ENCODE data around the gene GALNT2.

GALNT2 gene

DNA sequence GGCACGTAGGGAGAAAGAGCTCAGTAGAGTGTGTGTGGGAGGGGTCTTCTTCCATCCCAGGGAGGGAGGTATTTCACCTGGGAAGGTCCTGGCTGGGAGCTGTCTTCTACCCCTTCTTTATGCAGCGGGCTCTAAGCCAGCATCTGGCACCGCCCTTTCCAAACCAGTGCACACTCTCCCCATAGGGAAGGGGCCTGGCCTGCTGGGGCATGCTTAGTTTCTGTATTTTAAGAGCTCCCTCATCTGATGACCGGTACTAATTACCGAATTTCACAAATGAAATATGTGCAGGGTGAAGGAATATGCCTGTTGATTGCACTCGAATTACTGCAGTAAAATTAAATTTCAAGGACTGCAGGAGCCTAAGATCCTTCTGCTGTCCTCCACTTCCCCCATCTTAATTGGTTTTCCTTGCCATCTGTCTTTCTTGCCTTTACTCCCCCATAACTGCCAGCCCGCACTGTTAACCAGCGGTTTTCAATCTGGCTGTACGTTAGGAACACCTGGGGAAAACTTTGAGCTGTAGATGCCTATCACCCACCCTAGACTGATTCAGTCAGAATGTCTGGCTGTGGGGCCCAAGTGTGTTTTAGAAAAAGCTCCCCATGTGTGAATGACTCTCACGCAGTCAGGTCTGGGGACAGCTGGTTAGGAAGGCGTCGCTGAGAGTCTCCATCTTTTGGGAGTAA, 20.1 kb downstream of the GALNT2 start:
- no peaks in the 10 kb centered on the region for H3K36me3 ChIP-seq (ENCODE audit: control insufficient read depth, insufficient read depth, low read length)
- no peak overlapping the region for H3K27ac ChIP-seq
- H3K27me3 ChIP-seq (ENCODE audit: control insufficient read depth, insufficient read depth, low read length), result no peaks in the 10 kb centered on the region
- no peak overlapping the region for H2AFZ ChIP-seq
- TF ChIP-seq, protein P1, sequence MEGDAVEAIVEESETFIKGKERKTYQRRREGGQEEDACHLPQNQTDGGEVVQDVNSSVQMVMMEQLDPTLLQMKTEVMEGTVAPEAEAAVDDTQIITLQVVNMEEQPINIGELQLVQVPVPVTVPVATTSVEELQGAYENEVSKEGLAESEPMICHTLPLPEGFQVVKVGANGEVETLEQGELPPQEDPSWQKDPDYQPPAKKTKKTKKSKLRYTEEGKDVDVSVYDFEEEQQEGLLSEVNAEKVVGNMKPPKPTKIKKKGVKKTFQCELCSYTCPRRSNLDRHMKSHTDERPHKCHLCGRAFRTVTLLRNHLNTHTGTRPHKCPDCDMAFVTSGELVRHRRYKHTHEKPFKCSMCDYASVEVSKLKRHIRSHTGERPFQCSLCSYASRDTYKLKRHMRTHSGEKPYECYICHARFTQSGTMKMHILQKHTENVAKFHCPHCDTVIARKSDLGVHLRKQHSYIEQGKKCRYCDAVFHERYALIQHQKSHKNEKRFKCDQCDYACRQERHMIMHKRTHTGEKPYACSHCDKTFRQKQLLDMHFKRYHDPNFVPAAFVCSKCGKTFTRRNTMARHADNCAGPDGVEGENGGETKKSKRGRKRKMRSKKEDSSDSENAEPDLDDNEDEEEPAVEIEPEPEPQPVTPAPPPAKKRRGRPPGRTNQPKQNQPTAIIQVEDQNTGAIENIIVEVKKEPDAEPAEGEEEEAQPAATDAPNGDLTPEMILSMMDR (IDR thresholded peaks at IDR 0.05), result no peak
- H3K9ac ChIP-seq, result no peak overlapping the region
- no peaks in the 10 kb centered on the region for H3K9me3 ChIP-seq (ENCODE audit: control insufficient read depth, low read length)
- H3K4me1 ChIP-seq, result no peaks in the 10 kb centered on the region
- peaks cover 14% of the 10 kb centered on the region for H3K79me2 ChIP-seq
- H3K4me3 ChIP-seq (ENCODE audit: low read depth, low read length), result no peak overlapping the region
- H3K4me2 ChIP-seq (ENCODE audit: low read length), result no peak overlapping the region

DNA sequence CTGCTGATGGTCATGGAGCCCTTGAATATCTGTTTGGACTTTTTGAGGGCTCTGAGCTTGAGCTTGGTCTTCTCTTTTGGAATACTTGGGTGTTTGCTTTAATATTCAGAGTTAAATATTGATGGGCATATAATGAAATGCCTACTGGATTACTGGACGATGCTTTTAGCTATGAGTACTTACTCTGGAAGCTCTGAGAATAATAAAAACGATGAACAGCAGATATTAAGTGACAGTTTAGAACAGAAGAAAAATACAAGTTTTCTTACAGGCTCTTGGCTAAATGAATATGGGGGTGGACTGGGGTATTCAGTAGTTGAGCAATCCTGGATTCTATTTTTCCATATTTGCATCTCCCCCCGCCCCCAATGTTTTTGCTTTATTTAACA, 20.7 kb downstream of the GALNT2 start:
- Histone ChIP-seq H2AFZ (no peak overlapping the region), H3K79me2 (peaks cover 9% of the 10 kb centered on the region), H3K4me3 (ENCODE audit: low read depth, low read length) (no peak overlapping the region), H3K4me1 (no peaks in the 10 kb centered on the region), H3K27me3 (ENCODE audit: control insufficient read depth, insufficient read depth, low read length) (no peaks in the 10 kb centered on the region), H3K9ac (no peak overlapping the region), H3K36me3 (ENCODE audit: control insufficient read depth, insufficient read depth, low read length) (no peaks in the 10 kb centered on the region), H3K4me2 (ENCODE audit: low read length) (no peak overlapping the region), H3K9me3 (ENCODE audit: control insufficient read depth, low read length) (no peaks in the 10 kb centered on the region), H3K27ac (no peak overlapping the region)
- TF ChIP-seq, protein P1 (IDR thresholded peaks at IDR 0.05), result no peak

DNA sequence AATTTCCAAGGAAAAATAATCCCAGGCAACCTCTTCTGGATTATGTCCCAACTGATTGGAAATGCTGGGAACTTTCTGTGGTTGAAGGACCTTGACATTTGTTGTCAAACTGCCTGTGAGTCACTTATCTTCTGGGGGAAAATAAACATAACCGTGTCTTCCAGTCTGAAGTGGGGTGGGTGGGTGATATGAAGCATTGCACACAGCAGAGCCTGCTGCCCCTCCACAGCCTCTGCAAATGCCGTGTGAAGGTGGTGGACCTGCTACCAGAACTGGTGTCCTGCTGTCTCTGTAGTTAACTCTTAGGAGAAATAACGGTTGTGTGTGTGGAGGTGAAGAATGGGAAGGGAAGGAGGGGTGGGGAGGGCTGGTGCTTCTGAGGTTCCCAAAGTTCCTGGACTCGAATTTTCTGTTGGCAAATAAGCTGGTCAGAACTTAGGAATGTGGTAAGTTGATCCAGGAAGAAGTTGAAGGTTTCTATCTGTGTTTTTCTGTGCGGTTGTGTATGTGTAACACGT, 23.2 kb downstream of the GALNT2 start:
- peaks cover 10% of the 10 kb centered on the region for H3K79me2 ChIP-seq
- H3K36me3 ChIP-seq (ENCODE audit: control insufficient read depth, insufficient read depth, low read length), result no peaks in the 10 kb centered on the region
- TF ChIP-seq, protein P1 (IDR thresholded peaks at IDR 0.05), result no peak
- no peak overlapping the region for H3K4me2 ChIP-seq (ENCODE audit: low read length)
- no peak overlapping the region for H3K27ac ChIP-seq
- no peak overlapping the region for H3K4me3 ChIP-seq (ENCODE audit: low read depth, low read length)
- H3K9me3 ChIP-seq (ENCODE audit: control insufficient read depth, low read length), result no peaks in the 10 kb centered on the region
- no peak overlapping the region for H3K9ac ChIP-seq
- H2AFZ ChIP-seq, result no peak overlapping the region
- H3K4me1 ChIP-seq, result no peaks in the 10 kb centered on the region
- no peaks in the 10 kb centered on the region for H3K27me3 ChIP-seq (ENCODE audit: control insufficient read depth, insufficient read depth, low read length)

DNA sequence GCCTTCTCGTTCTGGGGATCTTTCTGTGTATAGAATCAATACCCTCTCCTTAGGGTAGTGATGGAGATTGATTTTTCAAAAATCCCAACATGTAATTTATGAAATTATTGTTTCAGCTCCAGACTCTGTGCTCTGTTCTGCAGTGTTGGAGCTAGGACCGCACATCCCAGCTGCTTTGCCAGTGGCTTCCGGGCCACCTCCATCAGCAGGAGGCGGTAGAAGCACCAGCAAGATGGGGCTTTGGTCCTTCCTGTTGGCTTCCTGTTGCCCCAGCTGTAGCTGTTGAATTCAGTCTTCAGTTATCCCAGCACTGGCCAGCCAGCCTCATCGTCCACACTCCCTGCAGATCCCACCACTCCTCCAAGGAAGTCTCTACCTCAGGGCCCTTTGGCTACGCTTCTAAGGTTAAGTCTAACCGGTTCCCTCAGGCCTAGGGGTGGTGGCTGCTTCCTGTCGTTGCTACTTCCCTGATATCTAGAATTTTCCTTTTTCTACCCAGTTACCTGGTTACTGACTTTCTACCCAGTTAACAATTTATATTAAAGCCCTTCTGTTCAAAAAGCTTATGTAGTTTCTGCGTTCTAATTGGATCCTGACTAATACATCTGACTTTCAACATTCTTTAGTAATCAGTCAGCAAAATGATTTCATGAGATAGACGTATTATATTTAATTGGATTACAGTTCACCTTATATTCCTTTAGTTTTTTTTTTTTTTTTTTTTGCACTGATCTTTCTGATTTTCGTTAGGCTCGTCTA, 24.6 kb downstream of the GALNT2 start:
- H3K36me3 ChIP-seq (ENCODE audit: control insufficient read depth, insufficient read depth, low read length), result no peaks in the 10 kb centered on the region
- TF ChIP-seq, protein P1 (IDR thresholded peaks at IDR 0.05), result no peak
- H2AFZ ChIP-seq, result no peak overlapping the region
- H3K9ac ChIP-seq, result no peak overlapping the region
- no peak overlapping the region for H3K4me3 ChIP-seq (ENCODE audit: low read depth, low read length)
- no peak overlapping the region for H3K4me2 ChIP-seq (ENCODE audit: low read length)
- H3K27me3 ChIP-seq (ENCODE audit: control insufficient read depth, insufficient read depth, low read length), result no peaks in the 10 kb centered on the region
- H3K9me3 ChIP-seq (ENCODE audit: control insufficient read depth, low read length), result no peaks in the 10 kb centered on the region
- peaks cover 10% of the 10 kb centered on the region for H3K79me2 ChIP-seq
- no peak overlapping the region for H3K27ac ChIP-seq
- H3K4me1 ChIP-seq, result no peaks in the 10 kb centered on the region

All from parathyroid adenoma (tissue), 2 donors.